Body of pancreas (tissue), 4 donors: Measurements from ENCODE around the gene AMPH.

Experiments used
- POLR2A ChIP-seq, 3 donors: fragments of 450-650 bp; IDR thresholded peaks; one replicate each; pipeline ENCODE4 v1.6.1; 2016; ENCODE audit warnings: antibody characterized with exemption in 3 of 3, mild to moderate bottlenecking in 2 of 3
- TF ChIP-seq, protein P1 (sequence below), 7 experiments: fragments of 450-650 bp in 4 of 7; fragments of 200-600 bp in 3 of 7; sonication (generic) in 3 of 7; IDR thresholded peaks; one replicate each; pipeline ENCODE4 v1.5.1; 2016 to 2019; ENCODE audit warnings: antibody characterized with exemption in 7 of 7

DNA sequence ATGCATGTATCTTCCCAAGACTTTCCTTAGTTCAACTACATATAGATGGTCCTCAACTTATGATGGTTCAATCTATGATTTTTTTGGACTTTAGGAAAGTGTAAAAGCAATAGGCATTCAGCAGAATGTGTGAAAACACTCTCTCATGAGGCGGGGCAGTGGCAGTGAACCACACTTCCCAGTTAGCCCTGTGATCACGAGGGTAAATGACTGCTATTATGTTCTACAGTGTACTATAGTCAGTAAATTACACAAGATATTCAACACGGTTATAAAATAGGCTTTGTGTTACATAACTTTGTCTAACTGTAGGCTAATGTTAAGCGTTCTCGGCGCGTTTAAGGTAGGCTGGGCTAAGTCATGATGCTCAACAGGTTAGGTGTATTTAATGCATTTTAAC, 169.3 kb downstream of the AMPH start:
- TF ChIP-seq, protein P1, sequence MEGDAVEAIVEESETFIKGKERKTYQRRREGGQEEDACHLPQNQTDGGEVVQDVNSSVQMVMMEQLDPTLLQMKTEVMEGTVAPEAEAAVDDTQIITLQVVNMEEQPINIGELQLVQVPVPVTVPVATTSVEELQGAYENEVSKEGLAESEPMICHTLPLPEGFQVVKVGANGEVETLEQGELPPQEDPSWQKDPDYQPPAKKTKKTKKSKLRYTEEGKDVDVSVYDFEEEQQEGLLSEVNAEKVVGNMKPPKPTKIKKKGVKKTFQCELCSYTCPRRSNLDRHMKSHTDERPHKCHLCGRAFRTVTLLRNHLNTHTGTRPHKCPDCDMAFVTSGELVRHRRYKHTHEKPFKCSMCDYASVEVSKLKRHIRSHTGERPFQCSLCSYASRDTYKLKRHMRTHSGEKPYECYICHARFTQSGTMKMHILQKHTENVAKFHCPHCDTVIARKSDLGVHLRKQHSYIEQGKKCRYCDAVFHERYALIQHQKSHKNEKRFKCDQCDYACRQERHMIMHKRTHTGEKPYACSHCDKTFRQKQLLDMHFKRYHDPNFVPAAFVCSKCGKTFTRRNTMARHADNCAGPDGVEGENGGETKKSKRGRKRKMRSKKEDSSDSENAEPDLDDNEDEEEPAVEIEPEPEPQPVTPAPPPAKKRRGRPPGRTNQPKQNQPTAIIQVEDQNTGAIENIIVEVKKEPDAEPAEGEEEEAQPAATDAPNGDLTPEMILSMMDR (IDR thresholded peaks at IDR 0.05) = no peak
- TF ChIP-seq POLR2A (IDR thresholded peaks at IDR 0.05) = no peak
